ENCODE results near the gene CBX8.

- no peak for TF ChIP-seq SP1 (IDR thresholded peaks at IDR 0.05)
- TF ChIP-seq SP1 (CRISPR knock-in tag; IDR thresholded peaks at IDR 0.05), result 0 out of 2 replicates have a peak, but pooled peaks have one; percentile 52
- TF ChIP-seq MIER3 (CRISPR knock-in tag; IDR thresholded peaks at IDR 0.05; ENCODE audit: borderline replicate concordance), result peak; percentile 55; the same call in 1 of the 2 replicates
- TF ChIP-seq REST (IDR thresholded peaks at IDR 0.05; ENCODE audit: borderline replicate concordance in 1 of 2, low read depth in 1 of 2, low read length in 2 of 2), result peak in 1 of 2 experiments; percentile 59; a peak in 1 of 4 replicates
- no peak for TF ChIP-seq ZBTB42 (CRISPR knock-in tag; IDR thresholded peaks at IDR 0.05)
- TF ChIP-seq KDM5A (IDR thresholded peaks at IDR 0.05; ENCODE audit: borderline replicate concordance, low read length), result no peak
- no peak for TF ChIP-seq ZBTB40 (IDR thresholded peaks at IDR 0.05)
- TF ChIP-seq ZBTB40 (CRISPR knock-in tag; IDR thresholded peaks at IDR 0.05), result peak; percentile 78
- TF ChIP-seq ATF7 (IDR thresholded peaks at IDR 0.05), result no peak
- no peak for TF ChIP-seq ATF7 (CRISPR knock-in tag; IDR thresholded peaks at IDR 0.05)
- peak; percentile 28; the same call in 1 of the 2 replicates for TF ChIP-seq CTCF (CRISPR knock-in tag; IDR thresholded peaks at IDR 0.05)
- TF ChIP-seq DR1 (CRISPR knock-in tag; IDR thresholded peaks at IDR 0.05), result no peak; the same call in 1 of the 2 replicates
- no peak for TF ChIP-seq ZNF12 (CRISPR knock-in tag; IDR thresholded peaks at IDR 0.05)
These were observed 53.9 kb downstream of the CBX8 start for GRCh38 chr17:79742951-79743476.

Data from HepG2 (cell line).